GM12875 (cell line): ENCODE data around the gene ZNF609.
"Not testable (repeated sequence)": the region's sequence is repeated elsewhere in the genome, so short reads cannot be mapped to it uniquely, and the experiment has no call there.

ENCODE experiments used
- H3K4me3 ChIP-seq: one replicate; pipeline ENCODE4 v1.5.1; 2011; ENCODE audit warnings: low read depth, low read length, control low read depth
- CTCF ChIP-seq: IDR thresholded peaks from 2 replicates; pipeline ENCODE4 v1.5.1; 2011; ENCODE audit warnings: low read depth, mild to moderate bottlenecking, control low read depth, inconsistent platforms, low read length, moderate library complexity, borderline replicate concordance; ENCODE audit not compliant: insufficient read depth

The ZNF609 gene

DNA sequence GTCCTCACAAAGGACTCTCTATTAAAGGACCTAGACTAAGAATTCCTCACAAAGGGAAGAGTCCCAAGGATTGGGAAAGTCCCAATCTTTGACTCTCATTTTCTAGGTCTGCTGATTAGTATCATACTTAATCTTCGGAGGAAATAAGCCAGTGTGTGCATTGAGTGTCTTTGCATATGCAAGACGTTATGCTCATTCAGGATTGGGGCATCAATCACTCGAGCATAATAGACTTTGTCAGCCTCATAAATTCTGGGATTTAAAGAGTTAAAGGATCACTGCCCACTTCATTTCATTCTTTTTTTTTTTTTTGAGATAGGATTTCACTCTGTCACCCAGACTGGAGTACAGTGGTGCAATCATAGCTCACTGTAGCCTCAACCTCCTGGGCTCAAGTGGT is 160.7 kb downstream of the ZNF609 start:
- no peak overlapping the region for H3K4me3 ChIP-seq
- no peak for TF ChIP-seq CTCF

DNA sequence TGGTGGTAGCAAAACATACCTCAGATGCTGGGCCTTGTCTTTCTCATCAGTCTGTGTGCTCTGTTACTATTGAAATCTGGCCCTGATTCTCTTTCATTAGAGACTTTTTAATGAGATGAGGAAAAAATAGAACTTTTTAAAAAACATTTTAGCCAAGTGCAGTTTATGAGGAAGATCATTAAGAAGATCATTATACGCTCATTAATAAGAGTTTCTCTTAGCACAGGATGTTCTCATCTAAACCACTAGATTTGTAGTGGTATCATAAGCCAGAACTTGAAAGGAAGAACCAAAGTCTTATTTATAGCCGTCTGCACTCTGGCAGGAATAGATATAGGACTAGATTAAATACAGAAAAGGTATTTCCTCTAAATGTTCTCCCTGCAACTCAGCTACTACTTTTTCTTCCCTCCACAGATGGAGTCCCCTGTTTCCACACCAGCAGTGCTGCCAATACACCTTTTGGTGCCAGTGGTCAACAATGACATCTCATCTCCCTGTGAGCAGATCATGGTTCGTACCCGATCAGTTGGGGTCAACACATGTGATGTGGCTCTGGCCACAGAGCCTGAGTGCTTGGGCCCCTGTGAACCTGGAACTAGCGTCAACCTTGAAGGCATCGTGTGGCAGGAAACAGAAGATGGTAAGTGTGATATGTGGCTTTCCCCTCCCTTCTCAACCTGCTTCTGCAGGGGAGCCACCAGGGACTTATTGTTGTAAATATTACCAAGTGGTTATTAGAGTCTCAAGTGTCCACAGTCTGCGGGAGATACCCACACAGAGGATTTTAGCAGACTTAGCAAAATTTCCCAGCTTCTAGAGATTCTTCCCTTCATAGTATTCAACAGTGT is 162.3 kb downstream of the ZNF609 start:
- no peak overlapping the region for H3K4me3 ChIP-seq
- no peak for TF ChIP-seq CTCF

GRCh38 chr15:64623347-64623996 is 163.1 kb downstream of the ZNF609 start:
- no peak for TF ChIP-seq CTCF
- no peak overlapping the region for H3K4me3 ChIP-seq

DNA sequence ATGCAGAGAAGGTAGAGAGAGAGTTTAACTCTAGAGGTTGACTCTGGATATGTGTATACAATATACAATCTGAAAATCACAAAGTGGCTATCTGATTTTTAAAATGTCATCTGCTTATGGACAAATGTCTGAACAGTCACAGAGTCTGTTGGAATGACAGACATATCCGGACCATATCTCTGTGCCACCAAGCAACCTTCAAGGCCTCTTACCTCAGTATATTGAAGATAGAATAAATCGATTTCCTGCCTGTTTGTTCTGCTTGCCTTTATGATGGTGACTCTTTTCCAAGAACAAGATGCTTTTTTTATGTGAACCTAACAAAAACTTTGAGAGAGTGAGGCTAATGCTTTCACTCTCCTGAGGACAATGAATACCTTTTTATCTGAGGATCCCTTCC is 163.9 kb downstream of the ZNF609 start:
- no peak overlapping the region for H3K4me3 ChIP-seq
- TF ChIP-seq CTCF = no peak

GRCh38 chr15:64629063-64629462 is 168.7 kb downstream of the ZNF609 start:
- no peak overlapping the region for H3K4me3 ChIP-seq
- TF ChIP-seq CTCF = no peak

DNA sequence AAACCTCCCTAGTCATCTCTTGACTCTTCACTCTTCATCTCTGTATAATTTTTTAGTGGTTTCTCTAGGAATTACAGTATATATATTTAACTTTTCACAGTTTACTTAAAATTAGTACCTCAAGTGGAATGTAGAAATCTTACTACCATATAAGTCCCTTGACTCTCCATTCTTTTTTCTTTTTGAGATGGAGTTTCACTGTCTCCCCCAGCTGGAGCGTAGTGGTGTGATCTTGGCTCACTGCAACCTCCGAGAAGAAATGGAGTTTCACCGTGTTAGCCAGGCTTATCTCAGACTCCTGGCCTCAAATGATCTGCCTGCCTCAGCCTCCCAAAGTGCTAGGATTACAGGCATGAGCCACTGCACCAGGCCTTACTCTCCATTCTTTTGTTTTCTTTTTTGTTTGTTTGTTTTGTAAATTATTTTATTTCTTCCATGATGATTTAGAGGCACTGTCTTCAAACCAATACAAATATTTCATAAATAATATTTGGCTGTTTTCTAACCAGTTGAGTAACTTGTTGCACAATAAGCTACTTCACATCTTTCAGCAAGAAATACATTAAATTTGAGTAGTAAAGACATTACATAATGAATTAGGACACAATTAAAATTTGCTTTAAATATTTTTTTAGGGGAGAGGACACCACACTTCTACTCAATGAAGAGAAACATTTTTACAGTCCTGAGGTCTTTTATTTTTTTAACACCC is 170.2 kb downstream of the ZNF609 start:
- TF ChIP-seq CTCF = no peak
- H3K4me3 ChIP-seq = no peak overlapping the region

DNA sequence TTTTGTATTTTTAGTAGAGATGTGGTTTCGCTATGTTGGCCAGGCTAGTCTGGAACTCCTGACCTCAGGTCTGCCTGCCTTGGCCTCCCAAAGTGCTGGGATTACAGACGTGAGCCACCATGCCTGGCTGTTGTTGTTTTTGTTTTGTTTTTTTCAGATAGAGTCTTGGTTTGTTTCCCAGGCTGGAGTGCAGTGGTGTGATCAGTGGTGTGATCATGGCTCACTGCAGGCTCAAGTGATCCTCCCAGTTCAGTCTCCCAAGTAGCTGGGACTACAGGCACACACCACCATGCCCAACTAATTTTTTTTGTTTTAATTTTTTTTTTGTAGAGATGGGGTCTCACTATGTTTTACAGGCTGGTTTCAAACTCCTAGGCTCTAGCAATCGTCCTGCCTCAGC is 172.3 kb downstream of the ZNF609 start:
- H3K4me3 ChIP-seq = not testable (repeated sequence)
